Measurements from ENCODE around the gene NCKAP5.
"Not testable (repeated sequence)": the region's sequence is repeated elsewhere in the genome, so short reads cannot be mapped to it uniquely, and the experiment has no call there.

The NCKAP5 gene

DNA sequence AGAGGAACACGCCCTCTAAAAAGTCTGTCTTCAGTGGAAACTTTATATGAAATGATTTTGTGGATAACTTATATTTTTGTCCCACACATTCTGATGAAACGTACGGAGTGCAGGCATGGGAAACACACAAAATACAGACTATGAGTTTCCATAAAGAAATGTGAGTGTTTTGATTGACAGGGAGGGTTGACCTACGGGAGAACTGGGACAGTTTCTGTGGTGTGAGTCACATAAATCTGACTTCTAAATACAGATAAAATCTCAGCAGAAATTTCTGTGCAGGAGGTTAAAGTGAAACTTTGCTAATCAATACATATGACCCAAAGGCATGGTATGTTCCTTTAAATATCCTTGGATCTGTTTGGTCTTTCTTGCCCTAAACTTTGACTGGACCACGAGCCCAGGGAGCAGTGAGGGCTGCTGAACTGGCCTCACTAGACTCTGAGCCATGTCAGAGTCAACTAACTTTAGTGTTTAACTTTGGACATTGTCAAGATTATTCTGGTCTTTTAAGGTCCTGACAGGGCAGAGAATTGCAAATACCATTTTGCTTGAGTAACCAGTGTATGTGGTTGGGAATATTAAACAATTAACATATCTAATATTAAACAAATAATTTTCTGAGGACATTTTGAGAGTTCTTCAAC is 691.4 kb downstream of the NCKAP5 start:
- no peak for DNase-seq (ENCODE audit: low read depth)

DNA sequence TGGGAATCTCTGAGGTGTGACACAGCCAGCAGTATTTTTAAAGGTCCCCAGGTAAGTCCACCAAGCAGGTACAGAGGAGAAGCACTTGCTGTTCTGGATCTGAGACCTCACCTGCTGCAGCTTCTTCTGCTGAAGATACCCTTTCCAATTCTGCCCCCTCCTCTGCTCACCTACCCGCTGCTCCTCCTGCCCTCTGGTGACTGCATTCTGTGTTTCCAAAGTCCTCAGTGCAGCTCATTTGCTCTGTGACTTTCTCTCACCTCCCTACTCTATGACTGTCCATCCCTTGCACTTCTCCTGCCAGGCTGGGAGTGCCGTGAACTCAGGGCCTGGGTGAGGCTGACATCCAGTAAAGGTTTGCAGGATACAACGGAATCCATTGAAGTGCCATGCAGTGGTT is 693.1 kb downstream of the NCKAP5 start:
- DNase-seq (ENCODE audit: low read depth), result no peak

DNA sequence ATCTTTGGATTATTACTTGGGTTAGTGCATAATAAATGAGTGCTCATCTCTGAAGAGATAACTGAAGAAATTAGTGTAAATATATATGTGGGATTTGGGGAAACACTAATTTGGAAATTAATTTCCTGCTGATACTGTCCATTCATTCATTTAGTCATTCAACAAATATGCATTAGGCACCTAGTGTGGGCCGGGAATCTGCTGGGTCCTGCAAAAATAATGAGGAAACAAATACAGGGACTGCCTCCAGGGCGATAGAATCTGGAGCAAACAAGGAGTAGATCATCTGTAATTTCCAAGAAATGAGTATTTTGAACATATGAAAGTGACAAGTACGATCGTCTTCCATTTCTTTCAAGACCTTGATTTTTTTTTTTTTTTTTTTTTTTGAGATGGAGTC is 694.5 kb downstream of the NCKAP5 start:
- no peak for DNase-seq (ENCODE audit: low read depth)

- DNase-seq (ENCODE audit: low read depth), result no peak
These were observed 696.4 kb downstream of the NCKAP5 start for GRCh38 chr2:132871831-132872230.

DNA sequence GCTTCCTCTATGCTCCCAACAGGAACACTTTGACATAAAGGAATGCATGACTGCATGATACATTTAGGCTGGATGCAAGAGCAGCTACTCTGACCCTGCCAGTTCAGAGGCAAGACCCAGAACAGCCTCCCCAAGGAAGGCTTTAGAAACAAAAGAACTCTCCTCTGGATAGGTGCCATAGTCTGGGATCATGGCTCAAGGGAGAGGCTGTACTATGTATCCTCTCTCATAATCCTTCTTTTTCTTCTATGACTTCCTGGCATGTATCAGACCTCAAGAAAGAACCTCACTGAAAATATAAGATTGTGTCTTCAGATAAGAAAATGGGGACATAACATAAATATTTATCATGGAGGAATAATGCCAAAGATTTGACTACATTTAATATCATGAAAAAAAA is 704.3 kb downstream of the NCKAP5 start:
- DNase-seq (ENCODE audit: low read depth), result no peak

DNA sequence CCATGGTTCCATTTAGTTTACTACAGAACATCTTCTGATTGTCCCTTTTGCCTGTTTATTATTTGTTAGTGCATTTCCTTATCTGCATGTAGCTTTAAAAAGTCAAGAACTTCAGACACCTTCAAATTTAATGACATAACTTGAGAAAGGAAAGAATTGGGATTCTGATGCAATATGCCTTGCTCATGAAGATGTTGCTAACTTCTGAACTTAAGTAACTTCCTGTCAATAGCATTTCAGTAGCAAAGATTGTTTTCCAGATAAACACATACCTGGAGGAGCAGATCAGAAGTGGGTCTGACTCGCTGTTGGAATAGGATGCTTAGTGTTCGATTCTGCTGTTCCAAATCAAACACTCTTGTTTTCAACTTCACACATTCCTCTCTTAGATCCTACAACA is 708.0 kb downstream of the NCKAP5 start:
- no peak for DNase-seq (ENCODE audit: low read depth)

GRCh38 chr2:132859590-132859989 is 708.7 kb downstream of the NCKAP5 start:
- DNase-seq (ENCODE audit: low read depth), result no peak

- DNase-seq (ENCODE audit: low read depth), result no peak
These were observed 710.9 kb downstream of the NCKAP5 start for GRCh38 chr2:132857319-132857718.

DNA sequence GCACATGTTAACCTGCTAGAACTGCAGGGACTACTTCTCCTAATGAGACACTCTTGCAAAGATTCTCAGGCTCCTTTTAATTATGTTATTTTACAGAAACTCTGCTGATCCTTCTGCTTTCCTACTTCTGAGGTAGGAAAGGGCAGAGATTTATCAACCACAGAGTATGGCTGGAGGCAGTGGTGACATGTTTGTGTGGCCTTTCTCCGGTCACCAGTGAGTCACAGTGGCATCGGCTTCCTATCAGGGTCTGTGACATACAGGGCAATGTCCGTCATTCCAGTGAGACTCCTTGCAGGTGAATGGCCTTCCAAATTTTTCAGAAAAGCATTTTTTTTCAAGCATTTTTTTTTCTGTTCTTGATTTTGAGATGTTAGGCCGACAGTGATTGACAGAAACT is 717.6 kb downstream of the NCKAP5 start:
- no peak for DNase-seq (ENCODE audit: low read depth)

GRCh38 chr2:132849118-132849517 is 719.1 kb downstream of the NCKAP5 start:
- no peak for DNase-seq (ENCODE audit: low read depth)

DNA sequence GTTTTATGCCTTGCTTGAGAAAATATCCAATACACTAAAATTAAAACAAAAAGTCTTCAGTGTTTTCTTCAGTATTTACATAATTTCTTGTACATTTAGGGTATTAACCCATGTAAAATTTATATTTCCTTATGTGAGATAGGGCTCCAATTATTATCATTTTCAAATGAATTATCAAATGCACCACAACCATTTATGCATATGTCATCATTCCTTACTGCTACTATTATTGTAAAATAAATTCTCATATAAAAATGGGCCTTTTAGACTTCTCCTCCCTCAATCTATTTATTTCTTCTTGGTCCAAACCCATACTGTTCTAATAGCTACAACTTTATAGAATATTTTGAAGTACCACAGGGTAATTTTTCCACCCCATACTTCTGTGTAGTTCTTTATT is 722.9 kb downstream of the NCKAP5 start:
- DNase-seq (ENCODE audit: low read depth), result no peak

DNA sequence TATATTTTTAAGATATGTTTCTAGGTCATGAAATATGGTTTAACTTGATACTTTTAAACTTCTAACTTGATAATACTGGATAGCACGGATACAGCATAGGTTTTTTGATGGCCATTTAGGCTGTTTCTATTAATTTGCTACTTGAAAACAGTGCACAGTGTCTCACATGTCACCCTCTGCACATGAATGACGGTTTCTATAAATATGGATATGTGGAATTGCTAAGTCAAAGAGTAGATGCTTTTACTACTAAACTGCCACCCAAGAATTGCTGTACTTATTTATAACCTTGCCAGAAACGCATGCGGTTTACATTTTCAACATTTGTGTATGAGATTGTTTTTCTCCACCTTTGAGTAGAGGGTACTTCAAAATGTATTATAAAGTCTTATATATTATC is 723.7 kb downstream of the NCKAP5 start:
- no peak for DNase-seq (ENCODE audit: low read depth)

DNA sequence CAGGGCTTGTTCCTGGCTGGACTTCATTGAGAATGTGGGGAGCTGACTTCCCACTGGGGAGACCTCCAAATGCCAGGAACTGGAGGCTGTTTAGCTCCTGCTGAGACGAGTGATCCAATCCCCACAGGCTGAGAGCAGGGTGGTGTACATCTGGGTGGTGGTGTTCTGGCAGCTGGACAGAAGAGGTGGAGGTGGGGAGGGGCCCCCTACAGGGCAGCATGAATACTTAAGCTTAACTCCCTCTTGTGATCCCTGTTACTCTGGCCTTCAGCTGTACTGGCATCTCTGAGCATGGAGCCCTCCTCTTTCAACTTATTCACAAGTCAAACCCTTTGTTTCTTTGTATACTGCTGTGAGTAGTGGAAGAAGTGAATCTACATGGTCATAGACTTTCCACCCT is 730.5 kb downstream of the NCKAP5 start:
- DNase-seq (ENCODE audit: low read depth), result no peak

GRCh38 chr2:132830321-132830827 is 737.9 kb downstream of the NCKAP5 start:
- DNase-seq (ENCODE audit: low read depth), result no peak

GRCh38 chr2:132825601-132826000 is 742.7 kb downstream of the NCKAP5 start:
- no peak for DNase-seq (ENCODE audit: low read depth)

- no peak for DNase-seq (ENCODE audit: low read depth)
These were observed 743.5 kb downstream of the NCKAP5 start for GRCh38 chr2:132824716-132825115.

- no peak for DNase-seq (ENCODE audit: low read depth)
These were observed 752.0 kb downstream of the NCKAP5 start for GRCh38 chr2:132816234-132816633.

DNA sequence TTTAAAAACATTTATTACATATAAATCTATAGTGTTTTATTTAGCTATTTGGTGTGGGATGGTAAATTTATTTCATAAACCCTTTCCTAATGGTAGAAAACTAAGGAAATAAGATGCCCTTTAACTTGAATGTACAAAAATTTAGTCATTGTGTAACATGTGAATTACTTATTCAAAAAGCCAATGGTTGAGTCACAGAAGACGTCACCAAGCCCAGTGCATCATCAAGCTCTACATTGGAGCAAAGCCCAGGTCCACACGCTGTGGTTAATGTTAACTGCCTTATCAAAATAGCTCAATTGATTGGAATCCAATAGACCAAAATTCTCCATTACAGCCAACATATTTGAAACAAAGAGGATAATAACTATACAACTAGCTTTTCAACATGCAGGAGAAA is 752.7 kb downstream of the NCKAP5 start:
- DNase-seq (ENCODE audit: low read depth), result no peak

- DNase-seq (ENCODE audit: low read depth), result no peak
These were observed 753.6 kb downstream of the NCKAP5 start for GRCh38 chr2:132814651-132815050.

GRCh38 chr2:132813422-132813821 is 754.8 kb downstream of the NCKAP5 start:
- DNase-seq (ENCODE audit: low read depth), result no peak

DNA sequence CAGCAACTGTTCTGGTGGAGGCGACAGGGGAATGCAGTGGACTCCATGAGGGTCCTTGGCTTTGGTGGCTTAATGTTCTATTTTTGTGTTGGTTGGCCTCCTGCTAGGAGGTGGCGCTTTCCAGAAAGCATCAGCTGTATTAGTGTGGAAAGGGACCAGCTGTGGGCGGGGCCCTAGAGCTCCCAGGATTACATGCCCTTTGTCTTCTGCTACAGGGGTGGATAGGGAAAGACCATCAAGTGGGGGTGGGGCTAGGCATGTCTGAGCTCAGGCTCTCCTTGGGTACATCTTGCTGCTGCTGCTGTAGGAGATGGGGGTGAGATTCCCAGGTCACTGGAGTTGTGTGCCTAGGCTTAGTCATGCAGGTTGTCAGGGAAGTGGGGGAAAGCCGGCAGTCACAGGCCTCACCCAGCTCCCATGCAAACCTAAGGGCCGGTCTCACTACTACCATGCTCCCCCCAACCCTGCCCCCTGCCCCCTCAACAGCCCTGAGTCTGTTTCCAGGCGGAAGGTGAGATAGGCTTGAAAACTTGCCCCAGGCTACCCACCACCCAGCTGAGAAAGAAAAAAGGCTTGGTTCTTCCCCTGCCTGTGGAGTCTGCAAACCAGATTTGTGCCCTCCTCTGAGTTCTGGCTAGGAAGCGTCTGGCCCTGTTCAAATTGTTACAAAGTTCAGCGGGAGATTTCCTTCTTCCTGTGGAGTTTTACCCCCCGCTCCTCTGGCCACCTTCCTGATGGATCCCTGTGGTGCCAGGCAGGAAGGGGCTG is 756.9 kb downstream of the NCKAP5 start:
- no peak for DNase-seq (ENCODE audit: low read depth)

DNA sequence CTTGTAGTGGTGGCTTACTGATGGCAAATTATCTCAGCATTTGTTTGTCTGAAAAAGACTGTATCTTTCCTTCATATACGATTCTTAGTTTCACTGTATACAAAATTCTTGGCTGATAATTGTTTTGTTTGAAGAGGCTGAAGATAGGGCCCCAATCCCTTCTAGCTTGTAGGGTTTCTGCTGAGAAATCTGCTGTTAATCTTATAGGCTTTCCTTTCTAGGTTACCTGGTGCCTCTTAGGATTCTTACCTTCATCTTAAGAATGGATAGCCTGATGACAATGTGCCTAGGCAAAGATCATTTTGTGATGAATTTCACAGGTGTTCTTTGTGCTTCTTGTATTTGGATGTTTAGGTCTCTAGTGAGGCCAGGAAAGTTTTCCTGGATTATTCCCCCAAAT is 758.3 kb downstream of the NCKAP5 start:
- not testable (repeated sequence) for DNase-seq (ENCODE audit: low read depth)

DNA sequence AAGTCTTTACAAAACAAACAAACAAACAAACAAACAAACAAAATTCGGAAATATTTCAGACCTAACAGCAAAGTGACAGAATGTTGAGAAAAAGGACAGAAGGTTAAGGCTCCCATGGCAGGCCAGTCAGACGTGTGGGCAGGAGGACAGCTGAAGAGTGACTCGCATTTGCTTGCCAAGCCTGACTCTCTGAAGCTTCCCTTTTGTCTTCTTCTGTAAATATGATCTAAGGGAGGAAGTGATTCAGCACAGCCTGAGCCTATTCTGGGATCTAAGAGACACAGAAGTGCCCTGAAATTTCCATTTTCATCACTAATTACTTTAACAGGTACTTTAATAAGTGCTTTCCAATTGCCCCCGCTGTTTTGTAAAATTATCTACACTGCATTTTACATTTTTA is 764.2 kb downstream of the NCKAP5 start:
- DNase-seq (ENCODE audit: low read depth), result no peak

GRCh38 chr2:132798341-132798740 is 769.9 kb downstream of the NCKAP5 start:
- DNase-seq (ENCODE audit: low read depth), result no peak
